Suprapubic skin (tissue), 4 donors: ENCODE measurements around the gene VCP.

Source experiments
- EP300 ChIP-seq: sonication (generic); formaldehyde crosslinking; IDR thresholded peaks from one replicate; pipeline ENCODE4 v1.6.1; 2017; ENCODE audit warnings: antibody characterized with exemption
- POLR2A ChIP-seq, 2 donors: fragments of 450-650 bp; IDR thresholded peaks; one replicate each; pipeline ENCODE4 v1.6.1; 2017; ENCODE audit warnings: antibody characterized with exemption in 2 of 2, mild to moderate bottlenecking in 2 of 2, moderate library complexity in 2 of 2
- POLR2AphosphoS5 ChIP-seq, 3 donors: sonication (generic); formaldehyde crosslinking; IDR thresholded peaks; one replicate each; pipeline ENCODE4 v1.6.1; 2017; ENCODE audit warnings: antibody characterized with exemption in 3 of 3
- TF ChIP-seq, protein P1 (sequence below), 2 donors: fragments of 200-600 bp in 1 of 2; fragments of 450-650 bp in 1 of 2; sonication (generic) in 1 of 2; IDR thresholded peaks; one replicate each; pipeline ENCODE4 v1.5.1; 2016 to 2019; ENCODE audit warnings: antibody characterized with exemption in 2 of 2, mild to moderate bottlenecking in 1 of 2, moderate library complexity in 1 of 2

DNA sequence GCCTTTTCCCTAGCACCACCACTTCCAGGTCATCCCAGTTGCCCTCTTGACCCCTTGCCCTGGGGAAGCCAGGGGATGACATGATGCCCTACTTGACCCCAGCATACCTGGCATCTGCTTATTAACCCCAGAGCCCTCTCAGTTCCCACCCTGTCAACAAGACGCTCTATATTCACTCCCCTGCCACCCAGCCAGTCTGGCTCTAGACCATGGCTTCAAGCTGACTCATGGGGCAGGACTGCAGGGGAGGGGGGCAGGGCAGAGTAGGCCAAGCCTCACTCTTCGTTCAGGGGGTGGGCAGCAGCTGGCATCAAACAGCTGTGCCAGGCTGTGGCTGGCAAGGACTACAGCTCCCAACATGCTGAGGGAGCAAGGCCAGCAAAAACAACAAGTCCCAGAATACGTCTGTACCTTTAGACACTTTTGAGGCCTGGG is 37.9 kb upstream of the VCP start:
- TF ChIP-seq POLR2A (IDR thresholded peaks at IDR 0.05) (no peak), POLR2AphosphoS5 (IDR thresholded peaks at IDR 0.05) (no peak), EP300 (no peak)
- TF ChIP-seq, protein P1, sequence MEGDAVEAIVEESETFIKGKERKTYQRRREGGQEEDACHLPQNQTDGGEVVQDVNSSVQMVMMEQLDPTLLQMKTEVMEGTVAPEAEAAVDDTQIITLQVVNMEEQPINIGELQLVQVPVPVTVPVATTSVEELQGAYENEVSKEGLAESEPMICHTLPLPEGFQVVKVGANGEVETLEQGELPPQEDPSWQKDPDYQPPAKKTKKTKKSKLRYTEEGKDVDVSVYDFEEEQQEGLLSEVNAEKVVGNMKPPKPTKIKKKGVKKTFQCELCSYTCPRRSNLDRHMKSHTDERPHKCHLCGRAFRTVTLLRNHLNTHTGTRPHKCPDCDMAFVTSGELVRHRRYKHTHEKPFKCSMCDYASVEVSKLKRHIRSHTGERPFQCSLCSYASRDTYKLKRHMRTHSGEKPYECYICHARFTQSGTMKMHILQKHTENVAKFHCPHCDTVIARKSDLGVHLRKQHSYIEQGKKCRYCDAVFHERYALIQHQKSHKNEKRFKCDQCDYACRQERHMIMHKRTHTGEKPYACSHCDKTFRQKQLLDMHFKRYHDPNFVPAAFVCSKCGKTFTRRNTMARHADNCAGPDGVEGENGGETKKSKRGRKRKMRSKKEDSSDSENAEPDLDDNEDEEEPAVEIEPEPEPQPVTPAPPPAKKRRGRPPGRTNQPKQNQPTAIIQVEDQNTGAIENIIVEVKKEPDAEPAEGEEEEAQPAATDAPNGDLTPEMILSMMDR (IDR thresholded peaks at IDR 0.05), result no peak
